ENCODE measurements around the gene GALNT17.

Gene GALNT17

GRCh38 chr7:71679480-71679879 lies 547.5 kb downstream of the GALNT17 start:
- no peaks in the 10 kb centered on the region for H3K36me3 ChIP-seq (ENCODE audit: control insufficient read depth in 5 of 5, insufficient read depth in 5 of 5, low read length in 5 of 5)
- peaks cover 0 to 7% (median 0%) of the 10 kb centered on the region in 5 donors for H3K4me1 ChIP-seq (ENCODE audit: control insufficient read depth in 5 of 5, insufficient read depth in 5 of 5, low read length in 5 of 5)
- peaks cover 0 to 3% (median 0%) of the 10 kb centered on the region in 5 donors for H3K9me3 ChIP-seq (ENCODE audit: control insufficient read depth in 5 of 5, low read length in 5 of 5)
- no peak overlapping the region for H3K27ac ChIP-seq (ENCODE audit: low read depth, low read length)
- peaks cover 0 to 2% (median 0%) of the 10 kb centered on the region in 5 donors for H3K27me3 ChIP-seq (ENCODE audit: control insufficient read depth in 5 of 5, insufficient read depth in 4 of 5, low read length in 5 of 5)
- H3K4me3 ChIP-seq (ENCODE audit: low read depth in 1 of 5, low read length in 5 of 5) = no peak overlapping the region
- H3K9ac ChIP-seq (ENCODE audit: low read length in 5 of 5) = no peak overlapping the region

- Histone ChIP-seq H3K27me3 (ENCODE audit: control insufficient read depth in 5 of 5, insufficient read depth in 4 of 5, low read length in 5 of 5) (peaks cover 0 to 8% (median 3%) of the 10 kb centered on the region in 5 donors), H3K27ac (ENCODE audit: low read depth, low read length) (no peak overlapping the region), H3K4me3 (ENCODE audit: low read depth in 1 of 5, low read length in 5 of 5) (no peak overlapping the region), H3K9ac (ENCODE audit: low read length in 5 of 5) (no peak overlapping the region), H3K36me3 (ENCODE audit: control insufficient read depth in 5 of 5, insufficient read depth in 5 of 5, low read length in 5 of 5) (no peaks in the 10 kb centered on the region), H3K4me1 (ENCODE audit: control insufficient read depth in 5 of 5, insufficient read depth in 5 of 5, low read length in 5 of 5) (peaks cover 0 to 7% (median 0%) of the 10 kb centered on the region in 5 donors), H3K9me3 (ENCODE audit: control insufficient read depth in 5 of 5, low read length in 5 of 5) (peaks cover 0 to 3% (median 0%) of the 10 kb centered on the region in 5 donors)
Observed at GRCh38 chr7:71682181-71682580, 550.2 kb downstream of the GALNT17 start.

DNA sequence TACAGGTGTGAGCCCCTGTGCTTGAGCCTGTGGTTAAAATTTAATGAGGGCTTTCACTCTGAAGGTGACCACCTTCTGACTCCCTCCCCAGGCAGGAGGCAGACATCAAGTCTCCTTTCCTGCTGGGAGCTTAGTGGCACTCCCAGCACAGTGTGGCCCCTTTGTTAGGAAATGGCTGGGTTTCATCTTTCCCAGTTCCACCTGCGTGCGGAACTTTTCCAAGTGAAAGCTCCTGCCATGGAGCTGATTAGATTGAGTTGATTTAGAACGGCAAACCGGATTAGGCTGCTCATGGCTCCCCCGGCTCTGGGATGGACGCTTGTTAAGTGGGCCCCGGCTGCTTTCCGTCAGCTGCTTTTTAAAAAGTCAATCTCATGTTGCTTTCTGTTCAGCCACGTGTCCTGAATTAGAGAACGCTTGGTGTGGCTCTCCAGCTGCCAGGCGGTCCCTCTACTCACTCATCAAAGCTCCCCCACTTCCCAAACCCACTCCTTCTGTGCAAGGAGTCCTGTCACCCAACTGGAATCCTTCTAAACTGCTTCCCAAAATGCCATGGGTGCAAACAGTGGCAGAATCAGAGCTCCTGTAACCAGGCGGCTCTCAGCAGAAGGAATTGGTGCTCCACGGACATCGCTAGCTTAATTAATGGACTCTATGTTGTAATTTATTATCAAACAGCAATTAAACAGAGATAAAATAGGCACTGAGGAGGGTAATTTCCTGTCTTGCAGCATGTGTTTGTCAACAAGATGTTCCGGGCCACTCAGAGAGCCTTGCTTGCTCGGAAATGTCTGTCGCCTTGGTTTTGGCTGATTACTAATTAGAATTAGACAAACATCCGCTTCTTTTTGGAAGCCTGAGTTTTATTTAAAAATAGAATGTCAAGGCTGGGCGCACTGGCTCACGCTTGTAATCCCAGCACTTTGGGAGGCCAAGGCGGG lies 551.2 kb downstream of the GALNT17 start:
- peaks cover 0 to 7% (median 0%) of the 10 kb centered on the region in 5 donors for H3K4me1 ChIP-seq (ENCODE audit: control insufficient read depth in 5 of 5, insufficient read depth in 5 of 5, low read length in 5 of 5)
- H3K9me3 ChIP-seq (ENCODE audit: control insufficient read depth in 5 of 5, low read length in 5 of 5) = peaks cover 0 to 3% (median 0%) of the 10 kb centered on the region in 5 donors
- H3K4me3 ChIP-seq (ENCODE audit: low read depth in 1 of 5, low read length in 5 of 5) = peak overlapping the region in 2 of 5 donors; percentile 27 to 29
- no peaks in the 10 kb centered on the region for H3K36me3 ChIP-seq (ENCODE audit: control insufficient read depth in 5 of 5, insufficient read depth in 5 of 5, low read length in 5 of 5)
- H3K9ac ChIP-seq (ENCODE audit: low read length in 5 of 5) = no peak overlapping the region
- H3K27me3 ChIP-seq (ENCODE audit: control insufficient read depth in 5 of 5, insufficient read depth in 4 of 5, low read length in 5 of 5) = peaks cover 0 to 8% (median 3%) of the 10 kb centered on the region in 5 donors
- H3K27ac ChIP-seq (ENCODE audit: low read depth, low read length) = no peak overlapping the region

- Histone ChIP-seq H3K4me1 (ENCODE audit: control insufficient read depth in 5 of 5, insufficient read depth in 5 of 5, low read length in 5 of 5) (peaks cover 0 to 7% (median 0%) of the 10 kb centered on the region in 5 donors), H3K27me3 (ENCODE audit: control insufficient read depth in 5 of 5, insufficient read depth in 4 of 5, low read length in 5 of 5) (peaks cover 0 to 8% (median 3%) of the 10 kb centered on the region in 5 donors), H3K4me3 (ENCODE audit: low read depth in 1 of 5, low read length in 5 of 5) (no peak overlapping the region), H3K27ac (ENCODE audit: low read depth, low read length) (no peak overlapping the region), H3K9ac (ENCODE audit: low read length in 5 of 5) (no peak overlapping the region), H3K36me3 (ENCODE audit: control insufficient read depth in 5 of 5, insufficient read depth in 5 of 5, low read length in 5 of 5) (no peaks in the 10 kb centered on the region), H3K9me3 (ENCODE audit: control insufficient read depth in 5 of 5, low read length in 5 of 5) (peaks cover 0 to 1% (median 0%) of the 10 kb centered on the region in 5 donors)
Observed at GRCh38 chr7:71687286-71687685, 555.3 kb downstream of the GALNT17 start.

DNA sequence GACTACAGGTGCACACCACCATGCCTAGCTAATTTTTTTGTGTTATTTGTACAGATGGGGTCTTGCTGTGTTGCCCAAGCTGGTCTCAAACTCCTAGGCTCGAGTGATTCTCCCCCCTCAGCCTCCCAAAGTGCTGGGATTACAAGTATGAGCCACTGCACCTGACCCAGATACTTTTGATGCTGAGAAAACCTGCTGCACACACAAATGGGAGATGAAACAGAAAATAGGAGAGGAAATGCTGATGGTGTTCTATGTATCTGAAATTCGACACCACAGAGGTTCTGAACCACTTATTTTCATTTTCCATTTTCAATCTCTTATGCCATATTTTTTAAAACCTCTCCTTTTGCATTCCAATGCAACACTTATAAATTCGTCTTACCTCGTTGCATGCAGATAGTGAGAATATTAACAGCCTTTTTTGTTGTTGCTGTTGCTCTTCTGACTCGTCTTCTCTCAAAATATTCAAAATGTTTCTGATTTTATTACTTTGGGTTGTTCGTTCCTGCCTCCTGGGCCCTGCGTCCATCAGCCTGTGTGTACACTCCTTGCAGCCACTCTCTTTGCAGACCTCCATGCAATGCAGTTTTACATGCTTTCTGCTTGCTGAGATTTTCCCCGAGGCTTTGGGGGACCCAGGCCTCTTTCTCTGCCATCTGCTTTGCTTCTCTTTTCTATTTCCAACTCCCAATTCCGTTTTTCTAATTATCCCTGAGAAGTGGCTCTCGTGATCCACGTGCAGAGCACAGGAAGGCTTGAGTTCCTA lies 556.1 kb downstream of the GALNT17 start:
- no peaks in the 10 kb centered on the region for H3K9me3 ChIP-seq (ENCODE audit: control insufficient read depth in 5 of 5, low read length in 5 of 5)

GRCh38 chr7:71691538-71691937 lies 559.6 kb downstream of the GALNT17 start:
- H3K27ac ChIP-seq (ENCODE audit: low read depth, low read length) = no peak overlapping the region
- no peaks in the 10 kb centered on the region for H3K9me3 ChIP-seq (ENCODE audit: control insufficient read depth in 5 of 5, low read length in 5 of 5)
- H3K9ac ChIP-seq (ENCODE audit: low read length in 5 of 5) = no peak overlapping the region
- no peak overlapping the region for H3K4me3 ChIP-seq (ENCODE audit: low read depth in 1 of 5, low read length in 5 of 5)
- H3K36me3 ChIP-seq (ENCODE audit: control insufficient read depth in 5 of 5, insufficient read depth in 5 of 5, low read length in 5 of 5) = no peaks in the 10 kb centered on the region
- H3K4me1 ChIP-seq (ENCODE audit: control insufficient read depth in 5 of 5, insufficient read depth in 5 of 5, low read length in 5 of 5) = no peaks in the 10 kb centered on the region
- H3K27me3 ChIP-seq (ENCODE audit: control insufficient read depth in 5 of 5, insufficient read depth in 4 of 5, low read length in 5 of 5) = peaks cover 0 to 3% (median 0%) of the 10 kb centered on the region in 5 donors

More for the DNA sequence above, 556.1 kb downstream of the GALNT17 start:
- no peak overlapping the region for H3K9ac ChIP-seq (ENCODE audit: low read length in 5 of 5)
- peaks cover 0 to 8% (median 3%) of the 10 kb centered on the region in 5 donors for H3K27me3 ChIP-seq (ENCODE audit: control insufficient read depth in 5 of 5, insufficient read depth in 4 of 5, low read length in 5 of 5)
- H3K36me3 ChIP-seq (ENCODE audit: control insufficient read depth in 5 of 5, insufficient read depth in 5 of 5, low read length in 5 of 5) = no peaks in the 10 kb centered on the region
- H3K4me3 ChIP-seq (ENCODE audit: low read depth in 1 of 5, low read length in 5 of 5) = no peak overlapping the region
- H3K27ac ChIP-seq (ENCODE audit: low read depth, low read length) = no peak overlapping the region
- H3K4me1 ChIP-seq (ENCODE audit: control insufficient read depth in 5 of 5, insufficient read depth in 5 of 5, low read length in 5 of 5) = peaks cover 0 to 5% (median 0%) of the 10 kb centered on the region in 5 donors

DNA sequence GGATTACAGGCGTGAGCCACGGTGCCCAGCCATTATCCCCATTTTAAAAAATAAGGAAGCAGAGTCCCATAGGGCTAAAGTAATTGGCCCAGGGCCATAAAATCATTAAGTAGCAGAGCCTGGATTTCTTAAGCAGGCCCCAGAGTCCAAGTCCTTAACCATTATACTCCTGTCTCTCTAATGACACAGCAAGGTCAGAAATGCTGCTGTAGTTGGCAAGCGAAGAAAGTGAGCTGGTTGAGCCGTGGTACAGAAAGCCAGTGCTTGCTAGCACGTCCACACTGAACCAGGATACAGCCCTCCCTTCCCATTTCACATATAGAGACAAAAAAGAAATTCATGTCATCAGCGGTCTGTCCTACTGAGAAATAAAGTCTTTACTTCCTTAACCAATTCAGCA lies 562.7 kb downstream of the GALNT17 start:
- no peaks in the 10 kb centered on the region for H3K27me3 ChIP-seq (ENCODE audit: control insufficient read depth in 5 of 5, insufficient read depth in 4 of 5, low read length in 5 of 5)
- H3K9me3 ChIP-seq (ENCODE audit: control insufficient read depth in 5 of 5, low read length in 5 of 5) = peaks cover 0 to 8% (median 0%) of the 10 kb centered on the region in 5 donors
- H3K9ac ChIP-seq (ENCODE audit: low read length in 5 of 5) = no peak overlapping the region
- no peak overlapping the region for H3K27ac ChIP-seq (ENCODE audit: low read depth, low read length)
- no peaks in the 10 kb centered on the region for H3K4me1 ChIP-seq (ENCODE audit: control insufficient read depth in 5 of 5, insufficient read depth in 5 of 5, low read length in 5 of 5)
- no peak overlapping the region for H3K4me3 ChIP-seq (ENCODE audit: low read depth in 1 of 5, low read length in 5 of 5)
- H3K36me3 ChIP-seq (ENCODE audit: control insufficient read depth in 5 of 5, insufficient read depth in 5 of 5, low read length in 5 of 5) = no peaks in the 10 kb centered on the region

DNA sequence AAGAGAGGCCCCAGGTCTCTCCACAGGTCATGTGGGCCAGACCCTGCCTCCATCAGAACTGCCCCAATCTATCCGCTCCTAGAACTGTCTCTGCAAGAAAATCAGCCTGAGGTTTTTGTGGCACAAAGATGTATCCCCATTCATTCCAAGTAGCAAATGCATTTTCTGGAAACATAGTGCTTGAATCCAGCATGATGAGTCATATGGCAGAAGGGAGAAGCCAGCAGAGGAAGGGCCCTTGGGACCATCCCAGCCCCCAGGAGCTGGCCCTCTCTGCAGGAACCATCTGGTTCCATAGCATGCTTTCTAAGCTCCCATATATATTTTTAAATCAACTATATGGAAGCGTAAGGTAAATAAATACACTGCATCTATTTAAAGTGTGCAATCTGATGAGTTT lies 563.2 kb downstream of the GALNT17 start:
- H3K36me3 ChIP-seq (ENCODE audit: control insufficient read depth in 5 of 5, insufficient read depth in 5 of 5, low read length in 5 of 5) = no peaks in the 10 kb centered on the region
- no peak overlapping the region for H3K4me3 ChIP-seq (ENCODE audit: low read depth in 1 of 5, low read length in 5 of 5)
- H3K9ac ChIP-seq (ENCODE audit: low read length in 5 of 5) = no peak overlapping the region
- no peaks in the 10 kb centered on the region for H3K4me1 ChIP-seq (ENCODE audit: control insufficient read depth in 5 of 5, insufficient read depth in 5 of 5, low read length in 5 of 5)
- H3K27me3 ChIP-seq (ENCODE audit: control insufficient read depth in 5 of 5, insufficient read depth in 4 of 5, low read length in 5 of 5) = no peaks in the 10 kb centered on the region
- H3K9me3 ChIP-seq (ENCODE audit: control insufficient read depth in 5 of 5, low read length in 5 of 5) = peaks cover 0 to 8% (median 0%) of the 10 kb centered on the region in 5 donors
- H3K27ac ChIP-seq (ENCODE audit: low read depth, low read length) = no peak overlapping the region

DNA sequence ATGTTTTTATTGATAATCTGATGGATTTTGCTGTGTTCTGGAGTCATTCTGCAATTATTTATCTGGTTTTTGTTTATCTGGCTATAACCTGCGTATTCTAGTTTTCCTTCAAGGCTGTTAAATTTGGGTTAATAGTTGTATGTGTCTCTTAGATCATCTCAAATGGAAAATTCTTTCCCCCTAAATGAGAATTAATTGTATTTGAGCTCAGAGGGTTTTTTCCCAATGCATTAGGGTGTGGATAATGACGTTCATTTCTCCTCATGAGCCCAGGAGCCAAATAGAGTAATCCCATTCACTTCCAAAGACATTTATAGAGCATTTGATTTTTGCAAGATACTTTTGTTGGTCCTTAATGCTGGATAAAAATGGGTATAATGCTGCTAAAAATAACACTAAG lies 564.6 kb downstream of the GALNT17 start:
- H3K9me3 ChIP-seq (ENCODE audit: control insufficient read depth in 5 of 5, low read length in 5 of 5) = peaks cover 0 to 8% (median 0%) of the 10 kb centered on the region in 5 donors
- no peak overlapping the region for H3K27ac ChIP-seq (ENCODE audit: low read depth, low read length)
- no peaks in the 10 kb centered on the region for H3K4me1 ChIP-seq (ENCODE audit: control insufficient read depth in 5 of 5, insufficient read depth in 5 of 5, low read length in 5 of 5)
- no peak overlapping the region for H3K9ac ChIP-seq (ENCODE audit: low read length in 5 of 5)
- no peaks in the 10 kb centered on the region for H3K36me3 ChIP-seq (ENCODE audit: control insufficient read depth in 5 of 5, insufficient read depth in 5 of 5, low read length in 5 of 5)
- H3K27me3 ChIP-seq (ENCODE audit: control insufficient read depth in 5 of 5, insufficient read depth in 4 of 5, low read length in 5 of 5) = no peaks in the 10 kb centered on the region
- no peak overlapping the region for H3K4me3 ChIP-seq (ENCODE audit: low read depth in 1 of 5, low read length in 5 of 5)

- Histone ChIP-seq H3K9ac (ENCODE audit: low read length in 5 of 5) (no peak overlapping the region), H3K27ac (ENCODE audit: low read depth, low read length) (no peak overlapping the region), H3K4me1 (ENCODE audit: control insufficient read depth in 5 of 5, insufficient read depth in 5 of 5, low read length in 5 of 5) (no peaks in the 10 kb centered on the region), H3K36me3 (ENCODE audit: control insufficient read depth in 5 of 5, insufficient read depth in 5 of 5, low read length in 5 of 5) (no peaks in the 10 kb centered on the region), H3K27me3 (ENCODE audit: control insufficient read depth in 5 of 5, insufficient read depth in 4 of 5, low read length in 5 of 5) (no peaks in the 10 kb centered on the region), H3K9me3 (ENCODE audit: control insufficient read depth in 5 of 5, low read length in 5 of 5) (peaks cover 0 to 8% (median 0%) of the 10 kb centered on the region in 5 donors), H3K4me3 (ENCODE audit: low read depth in 1 of 5, low read length in 5 of 5) (no peak overlapping the region)
Observed at GRCh38 chr7:71697400-71697799, 565.5 kb downstream of the GALNT17 start.

Data from subcutaneous abdominal adipose tissue (tissue), 5 donors.